ENCODE measurements around the gene RNF169.

Gene RNF169

GRCh38 chr11:74778581-74778980 is 29.9 kb downstream of the RNF169 start:
- Histone ChIP-seq H3K27ac (ENCODE audit: insufficient read depth, low read length, poor library complexity, severe bottlenecking) (no peak overlapping the region), H3K4me1 (ENCODE audit: control insufficient read depth, insufficient read depth, low read length, poor library complexity, severe bottlenecking) (peaks cover 9% of the 10 kb centered on the region), H3K27me3 (replicated peaks; ENCODE audit: control insufficient read depth, insufficient read depth, low read length, poor library complexity, severe bottlenecking) (no peaks in the 10 kb centered on the region), H3K9me3 (ENCODE audit: control insufficient read depth, low read length) (no peaks in the 10 kb centered on the region), H3K36me3 (ENCODE audit: control insufficient read depth, insufficient read depth, low read length) (no peaks in the 10 kb centered on the region), H3K4me3 (ENCODE audit: insufficient read depth, low read depth, low read length, poor library complexity, severe bottlenecking) (no peak overlapping the region)
- no peak for DNase-seq

- H3K36me3 ChIP-seq (ENCODE audit: control insufficient read depth, insufficient read depth, low read length) = no peaks in the 10 kb centered on the region
- H3K4me1 ChIP-seq (ENCODE audit: control insufficient read depth, insufficient read depth, low read length, poor library complexity, severe bottlenecking) = peaks cover 19% of the 10 kb centered on the region
- H3K27ac ChIP-seq (ENCODE audit: insufficient read depth, low read length, poor library complexity, severe bottlenecking) = no peak overlapping the region
These were observed 31.8 kb downstream of the RNF169 start for GRCh38 chr11:74780248-74781005.

GRCh38 chr11:74783241-74783871 is 34.7 kb downstream of the RNF169 start:
- DNase-seq = no peak
- H3K4me3 ChIP-seq (ENCODE audit: insufficient read depth, low read depth, low read length, poor library complexity, severe bottlenecking) = no peak overlapping the region

More at GRCh38 chr11:74780248-74781005, 31.8 kb downstream of the RNF169 start:
- DNase-seq = no peak
- no peak overlapping the region for H3K4me3 ChIP-seq (ENCODE audit: insufficient read depth, low read depth, low read length, poor library complexity, severe bottlenecking)
- no peaks in the 10 kb centered on the region for H3K9me3 ChIP-seq (ENCODE audit: control insufficient read depth, low read length)
- no peaks in the 10 kb centered on the region for H3K27me3 ChIP-seq (replicated peaks; ENCODE audit: control insufficient read depth, insufficient read depth, low read length, poor library complexity, severe bottlenecking)

GRCh38 chr11:74784234-74784633 is 35.6 kb downstream of the RNF169 start:
- no peaks in the 10 kb centered on the region for H3K27me3 ChIP-seq (replicated peaks; ENCODE audit: control insufficient read depth, insufficient read depth, low read length, poor library complexity, severe bottlenecking)
- no peaks in the 10 kb centered on the region for H3K36me3 ChIP-seq (ENCODE audit: control insufficient read depth, insufficient read depth, low read length)
- no peak for DNase-seq
- H3K4me1 ChIP-seq (ENCODE audit: control insufficient read depth, insufficient read depth, low read length, poor library complexity, severe bottlenecking) = peaks cover 19% of the 10 kb centered on the region
- no peak overlapping the region for H3K4me3 ChIP-seq (ENCODE audit: insufficient read depth, low read depth, low read length, poor library complexity, severe bottlenecking)
- no peaks in the 10 kb centered on the region for H3K9me3 ChIP-seq (ENCODE audit: control insufficient read depth, low read length)
- no peak overlapping the region for H3K27ac ChIP-seq (ENCODE audit: insufficient read depth, low read length, poor library complexity, severe bottlenecking)

More at GRCh38 chr11:74783241-74783871, 34.7 kb downstream of the RNF169 start:
- Histone ChIP-seq H3K9me3 (ENCODE audit: control insufficient read depth, low read length) (no peaks in the 10 kb centered on the region), H3K4me1 (ENCODE audit: control insufficient read depth, insufficient read depth, low read length, poor library complexity, severe bottlenecking) (peaks cover 19% of the 10 kb centered on the region), H3K27me3 (replicated peaks; ENCODE audit: control insufficient read depth, insufficient read depth, low read length, poor library complexity, severe bottlenecking) (no peaks in the 10 kb centered on the region), H3K27ac (ENCODE audit: insufficient read depth, low read length, poor library complexity, severe bottlenecking) (no peak overlapping the region), H3K36me3 (ENCODE audit: control insufficient read depth, insufficient read depth, low read length) (no peaks in the 10 kb centered on the region)

- Histone ChIP-seq H3K27ac (ENCODE audit: insufficient read depth, low read length, poor library complexity, severe bottlenecking) (no peak overlapping the region), H3K36me3 (ENCODE audit: control insufficient read depth, insufficient read depth, low read length) (peaks cover 4% of the 10 kb centered on the region), H3K4me1 (ENCODE audit: control insufficient read depth, insufficient read depth, low read length, poor library complexity, severe bottlenecking) (peaks cover 19% of the 10 kb centered on the region), H3K4me3 (ENCODE audit: insufficient read depth, low read depth, low read length, poor library complexity, severe bottlenecking) (no peak overlapping the region), H3K9me3 (ENCODE audit: control insufficient read depth, low read length) (no peaks in the 10 kb centered on the region), H3K27me3 (replicated peaks; ENCODE audit: control insufficient read depth, insufficient read depth, low read length, poor library complexity, severe bottlenecking) (no peaks in the 10 kb centered on the region)
- DNase-seq = no peak
These were observed 36.1 kb downstream of the RNF169 start for GRCh38 chr11:74784726-74785125.

DNA sequence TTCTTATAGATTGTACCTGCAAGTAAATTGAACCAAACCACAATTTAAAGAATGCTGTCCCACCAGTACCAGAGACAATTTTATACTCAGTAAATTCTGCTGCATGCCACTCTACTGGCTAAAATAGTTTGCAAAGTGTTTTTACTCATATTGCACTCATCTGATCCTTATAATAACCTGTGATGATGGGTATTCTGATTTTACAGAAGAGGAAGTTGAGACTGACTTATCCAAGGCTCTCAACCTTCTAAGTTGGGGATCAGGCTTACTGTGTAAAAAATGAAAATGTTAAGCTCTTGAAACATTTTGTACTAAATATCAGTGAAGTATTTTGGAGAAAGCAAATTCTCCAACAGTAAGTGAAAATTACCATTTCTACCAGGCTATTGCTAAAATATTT is 37.9 kb downstream of the RNF169 start:
- H3K27me3 ChIP-seq (replicated peaks; ENCODE audit: control insufficient read depth, insufficient read depth, low read length, poor library complexity, severe bottlenecking) = no peaks in the 10 kb centered on the region
- peaks cover 22% of the 10 kb centered on the region for H3K36me3 ChIP-seq (ENCODE audit: control insufficient read depth, insufficient read depth, low read length)
- H3K4me1 ChIP-seq (ENCODE audit: control insufficient read depth, insufficient read depth, low read length, poor library complexity, severe bottlenecking) = peaks cover 19% of the 10 kb centered on the region
- H3K9me3 ChIP-seq (ENCODE audit: control insufficient read depth, low read length) = no peaks in the 10 kb centered on the region
- no peak overlapping the region for H3K4me3 ChIP-seq (ENCODE audit: insufficient read depth, low read depth, low read length, poor library complexity, severe bottlenecking)
- no peak for DNase-seq
- no peak overlapping the region for H3K27ac ChIP-seq (ENCODE audit: insufficient read depth, low read length, poor library complexity, severe bottlenecking)

- H3K27me3 ChIP-seq (replicated peaks; ENCODE audit: control insufficient read depth, insufficient read depth, low read length, poor library complexity, severe bottlenecking) = no peaks in the 10 kb centered on the region
- H3K36me3 ChIP-seq (ENCODE audit: control insufficient read depth, insufficient read depth, low read length) = peaks cover 33% of the 10 kb centered on the region
- no peak for DNase-seq
- H3K9me3 ChIP-seq (ENCODE audit: control insufficient read depth, low read length) = no peaks in the 10 kb centered on the region
- no peak overlapping the region for H3K27ac ChIP-seq (ENCODE audit: insufficient read depth, low read length, poor library complexity, severe bottlenecking)
- H3K4me3 ChIP-seq (ENCODE audit: insufficient read depth, low read depth, low read length, poor library complexity, severe bottlenecking) = no peak overlapping the region
- H3K4me1 ChIP-seq (ENCODE audit: control insufficient read depth, insufficient read depth, low read length, poor library complexity, severe bottlenecking) = no peaks in the 10 kb centered on the region
These were observed 42.9 kb downstream of the RNF169 start for GRCh38 chr11:74791333-74792100.

DNA sequence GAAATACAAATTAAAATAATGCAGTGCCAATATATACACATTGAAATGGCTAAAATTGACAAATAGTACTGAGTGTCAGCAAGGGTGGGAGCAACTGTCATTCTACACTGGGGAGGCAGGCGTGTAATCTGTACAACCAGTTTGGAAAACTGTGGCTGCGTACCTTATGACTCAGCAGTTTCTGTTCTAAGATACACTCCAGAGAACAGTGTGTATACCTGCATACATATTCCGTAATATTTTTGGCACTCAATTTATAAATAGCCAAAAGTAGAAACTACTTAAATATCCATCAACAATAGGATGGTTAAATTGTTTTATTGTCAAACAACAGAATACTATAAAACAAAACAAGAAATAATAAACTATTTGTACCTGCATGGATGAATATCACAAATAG is 57.6 kb downstream of the RNF169 start:
- no peaks in the 10 kb centered on the region for H3K36me3 ChIP-seq (ENCODE audit: control insufficient read depth, insufficient read depth, low read length)
- H3K27me3 ChIP-seq (replicated peaks; ENCODE audit: control insufficient read depth, insufficient read depth, low read length, poor library complexity, severe bottlenecking) = no peaks in the 10 kb centered on the region
- no peak for DNase-seq
- no peak overlapping the region for H3K4me3 ChIP-seq (ENCODE audit: insufficient read depth, low read depth, low read length, poor library complexity, severe bottlenecking)
- no peaks in the 10 kb centered on the region for H3K4me1 ChIP-seq (ENCODE audit: control insufficient read depth, insufficient read depth, low read length, poor library complexity, severe bottlenecking)
- H3K27ac ChIP-seq (ENCODE audit: insufficient read depth, low read length, poor library complexity, severe bottlenecking) = no peak overlapping the region
- H3K9me3 ChIP-seq (ENCODE audit: control insufficient read depth, low read length) = no peaks in the 10 kb centered on the region

DNA sequence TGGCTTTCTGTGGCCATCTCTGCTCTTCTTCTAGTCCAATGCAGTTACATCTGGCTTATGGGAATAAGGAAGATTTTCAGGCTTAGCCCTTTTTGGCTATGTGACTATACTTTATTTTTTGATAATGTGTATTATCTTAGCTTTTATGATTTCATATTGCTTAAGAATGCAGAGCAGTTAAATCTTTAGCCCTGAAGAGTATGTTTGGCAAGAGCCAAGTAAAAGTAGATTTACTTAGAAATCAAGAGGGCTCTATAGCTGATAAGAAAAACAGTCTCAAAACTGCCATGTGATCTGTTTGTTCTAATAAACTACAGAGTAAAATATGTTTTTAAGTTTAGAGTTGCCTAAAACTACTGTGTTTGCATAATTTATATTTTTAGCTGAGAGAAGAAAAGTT is 61.2 kb downstream of the RNF169 start:
- Histone ChIP-seq H3K27me3 (replicated peaks; ENCODE audit: control insufficient read depth, insufficient read depth, low read length, poor library complexity, severe bottlenecking) (no peaks in the 10 kb centered on the region), H3K9me3 (ENCODE audit: control insufficient read depth, low read length) (no peaks in the 10 kb centered on the region), H3K27ac (ENCODE audit: insufficient read depth, low read length, poor library complexity, severe bottlenecking) (no peak overlapping the region), H3K36me3 (ENCODE audit: control insufficient read depth, insufficient read depth, low read length) (peaks cover 12% of the 10 kb centered on the region), H3K4me1 (ENCODE audit: control insufficient read depth, insufficient read depth, low read length, poor library complexity, severe bottlenecking) (no peaks in the 10 kb centered on the region), H3K4me3 (ENCODE audit: insufficient read depth, low read depth, low read length, poor library complexity, severe bottlenecking) (no peak overlapping the region)
- no peak for DNase-seq

DNA sequence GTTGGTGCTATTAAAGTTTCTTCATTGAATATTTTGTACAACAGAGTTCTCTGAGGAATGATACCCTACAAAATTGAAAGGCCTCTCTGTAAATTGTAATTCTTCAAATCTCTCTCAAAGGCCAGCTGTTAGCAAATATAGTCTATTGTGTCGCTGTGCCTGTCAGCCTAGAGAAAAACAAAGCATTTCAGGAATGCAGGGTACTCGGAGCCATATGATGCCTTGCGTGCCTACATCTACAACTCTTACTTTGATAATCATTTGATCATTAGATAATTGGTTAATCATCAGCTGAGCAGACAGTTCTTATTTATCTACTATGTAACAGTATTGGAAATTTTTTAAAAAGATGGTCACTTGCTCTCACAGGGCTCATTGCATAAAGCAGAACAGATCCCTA is 67.3 kb downstream of the RNF169 start:
- Histone ChIP-seq H3K27ac (ENCODE audit: insufficient read depth, low read length, poor library complexity, severe bottlenecking) (no peak overlapping the region), H3K4me3 (ENCODE audit: insufficient read depth, low read depth, low read length, poor library complexity, severe bottlenecking) (no peak overlapping the region), H3K27me3 (replicated peaks; ENCODE audit: control insufficient read depth, insufficient read depth, low read length, poor library complexity, severe bottlenecking) (no peaks in the 10 kb centered on the region), H3K9me3 (ENCODE audit: control insufficient read depth, low read length) (no peaks in the 10 kb centered on the region), H3K36me3 (ENCODE audit: control insufficient read depth, insufficient read depth, low read length) (peaks cover 34% of the 10 kb centered on the region), H3K4me1 (ENCODE audit: control insufficient read depth, insufficient read depth, low read length, poor library complexity, severe bottlenecking) (no peaks in the 10 kb centered on the region)
- no peak for DNase-seq

Data from effector memory CD4-positive, alpha-beta T cell (primary cell).